Measurements from ENCODE around the gene DCBLD2. TPM values are rescaled to one million over a fixed set of nuclear protein-coding genes. Genes with fewer than 3 reads are reported as not detected.

The DCBLD2 gene
- total and polyA plus RNA-seq, 2 of the 13 experiments (the other 11 are each of a cell fraction or from before 2014, with no cell fraction given): 43.8 to 56.9 TPM

DNA sequence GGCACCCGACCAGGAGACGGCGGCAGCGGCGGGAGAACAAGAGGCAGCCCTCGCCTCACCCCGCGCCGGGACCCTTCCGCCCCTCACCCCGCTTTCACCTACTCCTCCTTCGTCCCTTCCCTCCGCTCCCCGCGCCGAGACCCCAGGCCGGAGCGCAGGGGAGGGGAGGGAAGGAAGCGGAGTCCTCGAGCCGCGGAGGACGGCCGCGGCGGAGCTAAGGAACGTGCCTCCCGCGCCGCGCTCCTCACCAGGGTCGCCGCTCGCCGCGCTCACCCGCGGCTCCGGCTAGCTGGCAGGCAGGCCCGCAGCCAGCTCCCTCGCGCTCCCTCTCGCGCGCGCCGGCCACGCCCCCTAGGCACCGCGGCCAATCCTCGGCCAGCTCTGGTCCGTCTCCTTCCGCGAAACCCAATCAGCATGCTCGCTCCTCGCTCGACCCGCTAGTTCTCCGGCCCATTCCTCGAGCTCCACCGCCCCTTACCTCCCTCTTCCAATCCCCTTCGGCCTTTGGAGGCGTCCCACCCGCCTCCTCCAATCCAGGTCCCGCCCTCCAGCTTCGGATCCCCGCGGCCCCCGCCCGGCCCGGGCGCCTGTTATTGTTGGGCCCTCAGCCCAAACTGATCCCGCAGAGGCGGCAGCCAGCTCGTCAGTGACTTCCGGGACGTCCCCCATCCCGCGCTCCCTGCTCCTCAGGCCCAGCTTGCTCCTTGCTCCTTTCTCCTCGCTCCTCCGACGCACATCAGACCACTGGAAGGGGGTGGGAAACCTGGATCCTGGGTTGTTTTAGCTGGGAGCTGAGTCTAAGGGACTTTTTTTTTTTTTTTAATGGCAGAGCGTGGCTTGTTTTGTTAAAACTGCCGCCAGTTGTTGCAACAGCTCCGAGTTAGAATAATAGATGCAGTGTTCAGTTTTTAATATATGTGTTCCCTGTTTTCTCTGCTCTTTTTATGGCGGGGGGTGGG is at the start of gene DCBLD2 (continued):
- TF ChIP-seq HNF1A (IDR thresholded peaks at IDR 0.05; ENCODE audit: low read depth) (no peak), HNF1A (CRISPR knock-in tag; IDR thresholded peaks at IDR 0.05; ENCODE audit: borderline replicate concordance) (no peak; the same call in 1 of the 2 replicates), ZNF232 (CRISPR knock-in tag; IDR thresholded peaks at IDR 0.05; ENCODE audit: borderline replicate concordance) (no peak; the same call in 1 of the 2 replicates), ZNF883 (CRISPR knock-in tag; IDR thresholded peaks at IDR 0.05; ENCODE audit: not compliant biosample characterization) (peak; percentile 78), KDM6A (CRISPR knock-in tag; IDR thresholded peaks at IDR 0.05; ENCODE audit: low read depth) (no peak), FOXO4 (CRISPR knock-in tag; conservative IDR thresholded peaks at IDR 0.05) (no peak), SIX1 (CRISPR knock-in tag; IDR thresholded peaks at IDR 0.05; ENCODE audit: borderline replicate concordance) (no peak), MTA3 (CRISPR knock-in tag; IDR thresholded peaks at IDR 0.05) (no peak), SRSF4 (IDR thresholded peaks at IDR 0.05; ENCODE audit: low read depth, low read length, poor library complexity, severe bottlenecking) (no peak), ZNF724P (CRISPR knock-in tag; IDR thresholded peaks at IDR 0.05; ENCODE audit: borderline replicate concordance) (peak; percentile 74; the same call in 1 of the 2 replicates), ZNF101 (CRISPR knock-in tag; IDR thresholded peaks at IDR 0.05; ENCODE audit: borderline replicate concordance, low read depth) (no peak), ZNF83 (CRISPR knock-in tag; IDR thresholded peaks at IDR 0.05; ENCODE audit: borderline replicate concordance) (no peak), HCFC1 (IDR thresholded peaks at IDR 0.05; ENCODE audit: low read depth, low read length) (no peak)
- TF ChIP-seq, protein P1, sequence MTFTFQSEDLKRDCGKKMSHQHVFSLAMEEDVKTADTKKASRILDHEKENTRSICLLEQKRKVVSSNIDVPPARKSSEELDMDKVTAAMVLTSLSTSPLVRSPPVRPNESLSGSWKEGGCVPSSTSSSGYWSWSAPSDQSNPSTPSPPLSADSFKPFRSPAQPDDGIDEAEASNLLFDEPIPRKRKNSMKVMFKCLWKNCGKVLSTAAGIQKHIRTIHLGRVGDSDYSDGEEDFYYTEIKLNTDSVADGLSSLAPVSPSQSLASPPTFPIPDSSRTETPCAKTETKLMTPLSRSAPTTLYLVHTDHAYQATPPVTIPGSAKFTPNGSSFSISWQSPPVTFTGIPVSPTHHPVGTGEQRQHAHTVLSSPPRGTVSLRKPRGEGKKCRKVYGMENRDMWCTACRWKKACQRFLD (CRISPR knock-in tag; IDR thresholded peaks at IDR 0.05; ENCODE audit: borderline replicate concordance): no peak
- TF ChIP-seq, protein P2, sequence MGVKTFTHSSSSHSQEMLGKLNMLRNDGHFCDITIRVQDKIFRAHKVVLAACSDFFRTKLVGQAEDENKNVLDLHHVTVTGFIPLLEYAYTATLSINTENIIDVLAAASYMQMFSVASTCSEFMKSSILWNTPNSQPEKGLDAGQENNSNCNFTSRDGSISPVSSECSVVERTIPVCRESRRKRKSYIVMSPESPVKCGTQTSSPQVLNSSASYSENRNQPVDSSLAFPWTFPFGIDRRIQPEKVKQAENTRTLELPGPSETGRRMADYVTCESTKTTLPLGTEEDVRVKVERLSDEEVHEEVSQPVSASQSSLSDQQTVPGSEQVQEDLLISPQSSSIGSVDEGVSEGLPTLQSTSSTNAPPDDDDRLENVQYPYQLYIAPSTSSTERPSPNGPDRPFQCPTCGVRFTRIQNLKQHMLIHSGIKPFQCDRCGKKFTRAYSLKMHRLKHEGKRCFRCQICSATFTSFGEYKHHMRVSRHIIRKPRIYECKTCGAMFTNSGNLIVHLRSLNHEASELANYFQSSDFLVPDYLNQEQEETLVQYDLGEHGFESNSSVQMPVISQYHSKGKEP (CRISPR knock-in tag; IDR thresholded peaks at IDR 0.05): no peak
- TF ChIP-seq, protein P3, sequence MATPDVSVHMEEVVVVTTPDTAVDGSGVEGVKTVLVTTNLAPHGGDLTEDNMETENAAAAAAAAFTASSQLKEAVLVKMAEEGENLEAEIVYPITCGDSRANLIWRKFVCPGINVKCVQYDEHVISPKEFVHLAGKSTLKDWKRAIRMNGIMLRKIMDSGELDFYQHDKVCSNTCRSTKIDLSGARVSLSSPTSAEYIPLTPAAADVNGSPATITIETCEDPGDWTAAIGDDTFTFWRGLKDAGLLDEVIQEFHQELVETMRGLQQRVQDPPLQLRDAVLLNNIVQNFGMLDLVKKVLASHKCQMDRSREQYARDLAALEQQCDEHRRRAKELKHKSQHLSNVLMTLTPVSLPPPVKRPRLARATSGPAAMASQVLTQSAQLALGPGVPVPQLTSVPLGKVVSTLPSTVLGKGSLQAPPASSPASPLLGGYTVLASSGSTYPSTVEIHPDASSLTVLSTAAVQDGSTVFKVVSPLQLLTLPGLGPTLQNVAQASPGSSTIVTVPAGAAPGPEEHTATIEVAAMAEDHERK (CRISPR knock-in tag; IDR thresholded peaks at IDR 0.05; ENCODE audit: low read depth): no peak

Measured in HepG2 (cell line).